GM12801 (cell line): ENCODE measurements around the gene HELLS.

Experiments
- TF ChIP-seq, protein P1 (sequence below): IDR thresholded peaks from one replicate; pipeline ENCODE4 v1.5.1; 2011; ENCODE audit warnings: control low read depth; ENCODE audit not compliant: insufficient read length; ENCODE audit errors: extremely low read depth

HELLS gene

DNA sequence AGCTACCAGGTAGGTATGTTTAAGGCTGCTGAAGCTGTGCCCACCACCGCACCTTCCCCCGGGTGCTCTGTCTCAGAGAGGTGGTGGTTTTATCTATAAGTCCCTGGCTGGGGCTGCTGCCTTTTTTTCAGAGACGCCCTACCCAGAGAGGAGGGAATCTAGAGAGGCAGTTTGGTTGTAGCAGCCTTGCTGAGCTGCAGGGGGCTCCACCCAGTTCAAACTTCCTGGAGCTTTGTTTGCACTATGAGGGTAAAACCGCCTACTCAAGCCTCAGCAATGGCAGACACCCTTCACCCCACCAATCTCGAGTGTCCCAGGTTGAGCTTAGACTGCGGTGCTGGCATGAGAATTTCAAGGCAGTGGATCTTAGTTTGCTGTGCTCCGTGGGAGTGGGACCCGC lies 94.3 kb downstream of the HELLS start:
- TF ChIP-seq, protein P1, sequence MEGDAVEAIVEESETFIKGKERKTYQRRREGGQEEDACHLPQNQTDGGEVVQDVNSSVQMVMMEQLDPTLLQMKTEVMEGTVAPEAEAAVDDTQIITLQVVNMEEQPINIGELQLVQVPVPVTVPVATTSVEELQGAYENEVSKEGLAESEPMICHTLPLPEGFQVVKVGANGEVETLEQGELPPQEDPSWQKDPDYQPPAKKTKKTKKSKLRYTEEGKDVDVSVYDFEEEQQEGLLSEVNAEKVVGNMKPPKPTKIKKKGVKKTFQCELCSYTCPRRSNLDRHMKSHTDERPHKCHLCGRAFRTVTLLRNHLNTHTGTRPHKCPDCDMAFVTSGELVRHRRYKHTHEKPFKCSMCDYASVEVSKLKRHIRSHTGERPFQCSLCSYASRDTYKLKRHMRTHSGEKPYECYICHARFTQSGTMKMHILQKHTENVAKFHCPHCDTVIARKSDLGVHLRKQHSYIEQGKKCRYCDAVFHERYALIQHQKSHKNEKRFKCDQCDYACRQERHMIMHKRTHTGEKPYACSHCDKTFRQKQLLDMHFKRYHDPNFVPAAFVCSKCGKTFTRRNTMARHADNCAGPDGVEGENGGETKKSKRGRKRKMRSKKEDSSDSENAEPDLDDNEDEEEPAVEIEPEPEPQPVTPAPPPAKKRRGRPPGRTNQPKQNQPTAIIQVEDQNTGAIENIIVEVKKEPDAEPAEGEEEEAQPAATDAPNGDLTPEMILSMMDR, result no peak

DNA sequence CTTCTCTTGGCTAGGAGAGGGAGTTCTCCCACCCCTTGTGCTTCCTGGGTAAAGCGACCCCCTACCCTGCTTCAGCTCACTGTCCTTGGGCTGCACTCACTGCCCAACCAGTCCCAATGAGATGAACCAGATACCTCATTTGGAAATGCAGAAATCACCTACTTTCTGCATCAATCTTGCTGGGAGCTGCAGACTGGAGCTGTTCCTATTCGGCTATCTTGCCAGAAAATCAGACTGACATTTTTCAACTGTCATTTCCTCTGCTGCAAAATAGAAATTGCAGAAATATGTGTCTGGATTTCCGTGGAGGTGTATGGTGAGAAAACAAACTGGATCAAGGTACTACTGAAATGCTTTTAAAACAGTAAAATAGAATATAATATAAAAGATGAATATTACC lies 95.0 kb downstream of the HELLS start:
- TF ChIP-seq, protein P1, result no peak

DNA sequence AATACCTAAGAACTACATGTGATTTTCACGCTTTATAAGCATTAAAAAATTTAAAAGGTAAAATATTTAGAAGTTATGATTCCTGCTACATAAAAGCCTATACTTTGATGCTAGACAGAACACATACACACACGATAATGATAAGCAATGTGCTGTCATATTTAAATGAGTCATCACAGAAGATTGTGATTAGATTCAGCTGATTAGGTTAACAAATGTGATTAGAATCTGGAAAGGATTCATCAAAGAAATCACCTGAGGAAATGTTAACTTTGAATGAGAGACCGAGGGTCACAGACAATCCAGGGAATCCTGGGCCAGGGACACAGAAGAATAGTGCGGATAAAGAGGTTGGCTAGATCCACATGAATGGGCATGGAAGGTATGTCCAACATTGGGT lies 95.9 kb downstream of the HELLS start:
- TF ChIP-seq, protein P1, result no peak

DNA sequence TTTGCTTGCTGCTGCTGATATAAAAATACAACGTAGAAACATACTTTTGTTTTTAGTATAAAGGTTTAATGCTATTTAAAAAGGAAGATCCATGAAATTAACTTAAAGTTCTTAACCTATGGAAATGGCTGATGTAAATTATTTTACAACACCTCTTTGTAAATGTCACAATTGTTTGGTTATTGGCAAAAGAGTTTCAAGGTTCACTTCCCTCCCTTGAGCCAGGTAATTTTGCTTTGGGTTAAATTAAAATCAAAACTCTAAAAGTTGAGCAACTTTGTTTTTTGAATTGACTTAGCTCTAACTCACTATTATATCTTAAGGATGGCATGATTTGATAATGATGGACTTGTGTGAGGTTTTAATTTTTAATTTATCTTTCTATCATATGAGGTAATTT lies 98.8 kb downstream of the HELLS start:
- TF ChIP-seq, protein P1, result no peak

DNA sequence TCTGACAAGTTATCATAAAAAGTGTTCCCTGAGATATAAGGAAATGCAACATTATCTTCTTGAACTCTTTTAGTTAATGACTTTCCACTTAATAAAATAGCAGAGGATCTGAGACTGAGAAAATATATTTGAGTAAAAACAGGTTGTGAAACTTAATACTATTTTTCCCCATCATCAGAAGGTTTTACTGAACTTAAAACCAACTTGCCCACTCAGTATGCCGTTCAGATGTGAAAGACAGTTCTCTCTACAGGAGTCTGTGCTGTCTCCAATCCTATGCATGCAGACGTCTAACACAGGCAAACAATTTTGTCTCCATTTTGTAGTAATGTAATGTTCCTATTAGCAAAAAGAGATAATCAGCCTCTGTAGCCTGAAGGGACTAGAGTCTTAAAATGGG lies 99.7 kb downstream of the HELLS start:
- TF ChIP-seq, protein P1, result no peak
